HG03378 (cell line): ENCODE results near the gene WFIKKN1.

ENCODE experiments used
- ATAC-seq: cut with Tn5 transposase; IDR thresholded peaks from one replicate; pipeline ENCODE4 v1.9.1; 2021; ENCODE audit warnings: mild to moderate bottlenecking, moderate library complexity; ENCODE audit not compliant: unreplicated experiment

The WFIKKN1 gene, protein sequence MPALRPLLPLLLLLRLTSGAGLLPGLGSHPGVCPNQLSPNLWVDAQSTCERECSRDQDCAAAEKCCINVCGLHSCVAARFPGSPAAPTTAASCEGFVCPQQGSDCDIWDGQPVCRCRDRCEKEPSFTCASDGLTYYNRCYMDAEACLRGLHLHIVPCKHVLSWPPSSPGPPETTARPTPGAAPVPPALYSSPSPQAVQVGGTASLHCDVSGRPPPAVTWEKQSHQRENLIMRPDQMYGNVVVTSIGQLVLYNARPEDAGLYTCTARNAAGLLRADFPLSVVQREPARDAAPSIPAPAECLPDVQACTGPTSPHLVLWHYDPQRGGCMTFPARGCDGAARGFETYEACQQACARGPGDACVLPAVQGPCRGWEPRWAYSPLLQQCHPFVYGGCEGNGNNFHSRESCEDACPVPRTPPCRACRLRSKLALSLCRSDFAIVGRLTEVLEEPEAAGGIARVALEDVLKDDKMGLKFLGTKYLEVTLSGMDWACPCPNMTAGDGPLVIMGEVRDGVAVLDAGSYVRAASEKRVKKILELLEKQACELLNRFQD

DNA sequence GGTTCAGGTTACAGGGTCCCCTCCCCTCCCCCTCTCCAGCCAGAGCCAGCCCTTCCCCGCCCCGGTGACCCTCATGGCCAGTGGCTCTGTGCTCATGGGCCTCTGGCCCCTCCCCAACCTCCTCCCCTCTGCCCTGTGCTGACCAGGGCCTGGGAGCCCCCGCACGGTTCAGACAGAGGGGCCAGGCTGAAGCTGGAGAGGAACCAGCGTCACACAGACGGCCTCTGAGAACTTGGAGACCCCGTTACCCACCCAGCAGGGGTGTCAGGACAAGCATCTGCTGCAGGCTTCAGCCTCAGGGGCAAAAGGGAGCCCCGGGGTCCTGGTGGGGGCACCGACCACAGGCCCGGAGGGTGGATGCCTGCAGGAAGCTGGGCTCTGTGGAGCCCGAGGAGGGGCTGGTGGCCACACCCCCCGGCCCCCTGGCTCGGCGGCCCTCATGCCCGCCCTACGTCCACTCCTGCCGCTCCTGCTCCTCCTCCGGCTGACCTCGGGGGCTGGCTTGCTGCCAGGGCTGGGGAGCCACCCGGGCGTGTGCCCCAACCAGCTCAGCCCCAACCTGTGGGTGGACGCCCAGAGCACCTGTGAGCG, at the start of gene WFIKKN1:
Gene WFIKKN1 (plus strand): TSS at position 171 of the 591 bp plus-strand sequence. CDS start 269 bp downstream, at position 440.
- no peak for ATAC-seq

DNA sequence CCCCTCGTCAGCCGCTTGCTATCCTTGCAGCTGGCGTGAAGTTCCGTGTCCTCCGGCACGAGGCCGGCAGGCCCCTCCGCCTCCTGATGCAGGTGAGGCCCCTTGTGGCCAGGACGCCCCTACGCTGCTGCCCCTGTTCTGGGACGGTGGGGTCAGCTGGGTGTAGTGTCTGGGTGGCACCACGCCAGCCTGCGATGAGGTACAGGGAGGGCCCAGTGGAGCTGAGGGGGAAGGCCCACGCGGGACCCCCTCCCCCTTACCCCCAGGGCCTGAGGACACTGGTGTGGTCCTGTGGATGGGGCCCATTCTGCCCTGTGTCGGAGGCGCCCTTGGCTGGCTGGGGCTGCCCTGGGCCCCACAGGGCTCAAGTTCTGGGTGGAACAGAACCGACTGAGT, 48.6 kb upstream of the WFIKKN1 start:
- no peak for ATAC-seq

DNA sequence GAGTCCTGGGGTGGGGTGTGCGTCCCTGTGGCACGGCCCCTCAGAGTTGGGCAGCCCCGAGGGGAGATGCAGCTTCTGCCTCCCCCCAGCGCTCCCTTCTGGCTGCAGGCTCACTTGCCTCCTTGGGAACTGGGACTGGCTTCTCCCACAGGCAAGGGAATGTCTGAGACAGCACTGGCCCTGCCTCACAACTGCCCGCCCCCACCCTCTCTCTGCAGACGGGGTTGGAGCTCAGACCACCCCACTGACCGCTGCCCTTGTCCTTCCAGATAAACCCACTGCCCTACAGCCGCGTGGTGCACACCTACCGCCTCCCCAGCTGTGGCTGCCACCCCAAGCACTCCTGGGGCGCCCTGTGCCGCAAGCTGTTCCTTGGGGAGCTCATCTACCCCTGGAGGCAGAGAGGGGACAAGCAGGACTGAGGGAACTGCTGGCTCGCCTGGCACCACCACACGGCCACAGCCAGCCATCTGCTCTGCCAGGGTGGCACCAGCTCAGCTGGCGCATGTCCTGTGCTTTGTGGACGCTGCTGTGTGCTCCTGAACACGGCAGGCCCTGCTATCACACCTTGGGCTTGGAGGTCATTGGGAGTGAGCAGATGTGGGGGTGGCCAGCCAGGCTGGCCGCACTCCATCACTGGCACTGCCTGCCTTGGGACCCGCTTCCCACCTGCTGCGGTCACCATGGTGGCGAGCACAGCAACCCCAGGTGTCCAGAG, 48.0 kb upstream of the WFIKKN1 start:
- no peak for ATAC-seq

DNA sequence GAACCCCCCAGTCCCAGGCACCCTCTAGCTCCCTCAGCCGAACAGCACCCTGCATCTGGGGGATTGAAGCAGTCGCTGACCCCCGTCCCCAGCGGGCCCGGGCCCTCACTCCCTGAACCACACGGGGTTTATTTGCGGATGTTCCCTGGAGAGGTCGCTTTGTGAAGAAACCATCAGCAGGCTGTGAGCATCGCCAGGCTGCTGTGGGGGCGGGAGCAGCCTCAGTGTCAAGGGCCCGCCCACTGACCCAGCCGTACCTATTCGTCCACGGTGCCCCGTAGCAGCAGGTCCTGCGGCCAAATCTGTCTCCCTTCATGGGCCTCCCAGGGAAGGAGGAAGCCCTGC, 47.3 kb upstream of the WFIKKN1 start:
- no peak for ATAC-seq

DNA sequence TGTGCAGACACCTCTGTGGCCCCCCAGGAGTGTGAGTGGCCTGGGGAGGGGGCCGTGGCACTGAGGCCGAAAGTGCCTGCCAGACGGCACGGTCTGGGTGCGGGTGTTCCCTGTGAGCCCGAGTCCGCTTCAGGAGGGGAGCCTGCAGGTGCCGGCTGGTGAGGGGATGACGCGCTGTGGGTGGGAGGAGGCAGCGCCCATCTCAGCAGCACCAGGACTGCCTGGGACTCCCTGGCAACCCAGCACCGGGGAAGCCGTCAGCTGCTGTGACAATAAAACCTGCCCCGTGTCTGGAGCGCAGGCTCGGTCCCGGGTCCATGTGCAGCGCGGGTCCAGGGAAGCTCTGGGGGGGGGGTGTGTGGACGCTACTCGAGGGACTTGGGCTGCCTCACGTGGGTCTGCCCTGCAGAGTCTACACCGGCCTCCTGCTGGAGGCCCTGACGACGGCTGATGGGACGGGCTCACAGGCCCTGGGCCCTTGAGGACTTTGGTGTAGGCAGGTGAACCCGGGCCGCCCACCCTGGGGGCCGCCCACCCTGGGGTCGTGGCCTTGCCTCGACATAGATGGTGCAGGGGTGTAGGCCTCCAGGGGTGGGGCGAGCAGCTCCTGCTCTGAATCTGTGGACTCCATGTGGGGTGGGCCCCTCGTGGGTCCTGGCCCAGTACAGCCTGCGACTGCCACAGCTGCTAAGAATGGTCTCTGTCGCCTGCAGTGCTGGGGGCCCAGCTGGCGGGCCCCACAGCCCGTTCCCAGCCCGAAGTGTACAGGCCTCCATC, 46.8 kb upstream of the WFIKKN1 start:
- ATAC-seq = no peak

DNA sequence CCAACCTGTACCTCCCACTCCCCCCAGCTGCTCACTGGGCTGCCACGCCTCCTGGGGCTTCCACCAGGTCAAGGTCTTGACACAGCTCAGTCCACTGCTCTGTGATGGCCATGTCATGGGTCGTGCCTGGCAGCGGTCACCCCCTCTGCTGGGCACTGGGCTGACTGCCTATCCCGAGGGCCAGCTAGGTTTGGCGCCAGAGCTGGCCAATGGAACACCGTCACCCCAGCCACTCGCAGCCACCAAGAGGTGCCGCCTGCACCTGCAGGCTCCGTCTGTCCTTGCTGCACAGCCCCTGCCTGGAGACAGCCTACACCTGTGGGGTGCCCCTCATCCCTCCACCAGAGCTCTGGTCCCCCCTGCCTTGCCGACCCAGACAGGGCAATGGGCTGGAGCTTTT, 45.4 kb upstream of the WFIKKN1 start:
- ATAC-seq = no peak

DNA sequence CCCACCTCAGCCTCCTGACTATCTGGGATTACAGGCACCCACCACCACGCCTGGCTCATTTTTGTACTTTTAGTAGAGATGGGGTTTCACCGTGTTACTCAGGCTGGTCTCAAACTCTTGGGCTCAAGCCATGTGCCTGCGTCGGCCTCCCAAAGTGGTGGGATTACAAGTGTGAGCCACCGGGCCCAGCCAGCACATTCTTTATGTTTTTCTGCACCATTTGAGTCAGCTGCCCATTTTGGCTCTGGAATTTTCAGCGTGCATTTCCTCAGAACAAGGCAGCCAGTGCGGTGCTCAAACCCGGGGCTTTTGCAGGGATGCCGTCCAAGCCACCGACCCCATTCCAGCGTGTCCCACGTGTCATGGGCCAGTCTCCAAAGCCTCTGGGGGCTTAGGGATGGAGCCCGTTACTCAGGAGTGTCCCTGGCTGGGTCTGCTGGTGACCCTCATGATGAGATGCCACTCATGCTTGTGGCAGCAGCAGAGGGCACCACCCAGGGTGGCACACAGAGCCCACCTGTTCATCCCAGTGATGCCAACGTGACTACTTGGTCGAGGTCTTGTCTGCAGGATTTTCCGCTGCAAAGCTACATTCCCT, 44.6 kb upstream of the WFIKKN1 start:
- ATAC-seq = no peak

DNA sequence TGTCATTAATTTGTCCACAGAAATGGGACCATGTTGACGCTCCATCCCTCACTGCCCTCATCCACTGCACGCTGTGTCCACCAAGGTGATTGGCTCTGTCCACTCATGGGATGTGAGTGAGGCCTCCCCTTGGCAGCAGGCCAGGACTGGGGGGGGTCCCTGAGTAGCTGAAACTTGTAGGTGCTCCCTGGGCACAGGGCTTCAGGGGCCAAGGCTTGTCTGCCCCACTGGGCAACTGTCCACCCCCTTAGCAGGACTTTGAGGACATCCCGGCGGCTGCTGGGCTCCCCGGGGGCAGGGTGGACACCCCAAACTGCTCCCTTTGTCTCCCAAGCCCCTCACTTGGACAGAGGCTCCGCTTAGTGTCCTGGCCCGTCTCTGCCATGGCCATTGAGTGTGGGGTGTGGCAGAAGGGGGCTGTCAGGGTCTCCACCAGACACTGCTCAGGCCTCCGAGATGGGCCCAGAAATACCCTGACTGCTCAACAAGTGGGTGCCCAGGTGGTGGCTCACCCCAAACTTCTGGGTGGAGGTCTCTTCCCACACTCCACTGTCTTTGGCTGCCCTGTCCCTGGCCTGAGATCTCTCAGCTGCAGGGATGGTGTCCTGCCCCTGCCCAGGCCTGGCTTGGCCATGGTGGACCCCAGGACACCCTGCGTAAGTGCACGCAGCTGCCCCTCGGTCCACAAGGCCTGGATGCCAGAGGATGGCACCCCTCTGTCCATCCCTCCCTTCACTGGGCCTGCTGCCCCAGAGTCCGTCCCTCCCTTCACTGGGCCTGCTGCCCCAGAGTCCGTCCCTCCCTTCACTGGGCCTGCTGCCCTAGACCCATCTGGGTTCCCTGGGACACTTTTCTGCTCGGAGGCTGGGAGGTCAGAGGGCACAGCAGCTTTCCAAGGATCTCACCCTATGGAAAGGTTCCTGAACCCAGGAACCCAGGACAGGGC, 43.9 kb upstream of the WFIKKN1 start:
- no peak for ATAC-seq

DNA sequence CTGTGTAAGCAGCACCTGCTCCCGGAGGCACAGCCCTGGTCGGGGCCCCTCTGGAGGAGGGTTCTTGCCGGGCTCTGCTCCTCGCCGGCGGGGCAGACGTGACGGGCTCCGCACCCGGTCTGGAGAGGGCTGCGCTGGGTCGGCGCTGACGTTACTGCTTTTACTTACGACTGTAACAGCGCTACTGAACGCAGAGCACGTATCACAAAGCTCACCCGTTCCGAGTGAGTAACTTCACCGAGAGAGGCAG, 42.2 kb upstream of the WFIKKN1 start:
- ATAC-seq = peak; percentile 23

DNA sequence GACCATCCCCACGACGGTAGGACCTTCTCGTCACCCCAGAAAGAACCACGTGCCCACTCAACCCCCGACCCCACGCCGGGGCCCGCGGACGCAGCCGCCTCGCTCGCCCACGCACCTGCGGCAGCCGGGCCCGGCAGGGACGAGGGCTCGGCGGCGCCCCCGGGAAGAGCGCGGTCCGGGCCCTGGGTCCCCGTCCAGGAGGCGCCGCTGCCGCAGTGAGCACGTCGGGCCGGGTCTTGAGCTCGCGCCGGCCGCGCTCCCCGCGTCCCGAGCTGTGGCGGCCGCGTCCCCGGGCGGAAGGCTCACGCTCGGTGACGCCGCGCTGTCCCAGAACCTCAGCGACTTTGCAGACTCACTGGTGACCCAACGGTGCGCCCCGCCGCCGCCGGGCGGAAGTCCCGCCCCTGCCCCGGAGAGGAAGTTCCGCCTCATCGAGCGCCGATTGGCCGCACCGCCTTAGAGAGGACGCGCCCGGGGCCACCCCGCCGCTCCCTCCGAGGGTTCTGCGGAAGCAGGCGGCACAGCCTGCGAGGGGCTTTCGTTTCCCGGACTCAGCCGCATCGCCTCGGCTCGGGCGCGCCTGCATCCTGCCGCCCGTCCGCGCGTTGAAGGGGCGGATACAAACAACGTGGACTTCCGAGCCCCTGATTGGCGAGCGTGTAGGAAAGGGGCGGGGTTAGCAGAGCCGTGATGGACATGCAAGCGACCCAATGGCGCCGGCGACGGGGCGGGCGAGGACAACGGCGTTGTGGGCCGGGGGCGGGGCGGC, 41.7 kb upstream of the WFIKKN1 start:
- peak; percentile 71 for ATAC-seq

DNA sequence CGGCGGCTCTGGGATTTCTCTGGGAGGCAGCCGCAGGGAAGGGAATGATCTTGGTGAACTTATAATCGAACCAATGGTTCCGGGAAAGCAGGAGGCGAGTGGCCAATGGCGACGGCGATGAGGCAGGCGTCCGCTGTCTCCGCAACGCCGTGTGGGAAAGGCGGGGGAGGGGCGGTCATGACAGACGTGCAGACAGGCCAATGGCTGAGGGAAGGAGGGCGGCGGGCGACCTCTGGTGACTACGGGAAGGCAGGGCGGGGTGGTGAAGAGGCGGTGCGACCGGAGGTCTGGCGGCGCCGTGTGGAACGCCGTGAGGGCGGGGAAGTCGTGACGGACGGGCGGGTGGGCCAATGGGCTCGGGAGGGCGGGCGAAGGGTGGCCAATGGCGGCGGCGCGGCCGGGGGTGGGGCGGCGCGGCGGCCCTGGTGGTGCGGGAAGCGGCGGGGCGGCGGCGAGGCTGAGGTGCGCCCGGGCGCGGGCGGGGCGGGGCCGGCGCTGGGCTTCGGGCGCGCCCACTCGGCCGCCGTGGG, 41.1 kb upstream of the WFIKKN1 start, which contains the start of gene RAB40C:
Gene RAB40C (plus strand): TSS at position 409 of the 530 bp plus-strand sequence. CDS start 226 bp downstream, outside the sequence.
- ATAC-seq = peak; percentile 65

DNA sequence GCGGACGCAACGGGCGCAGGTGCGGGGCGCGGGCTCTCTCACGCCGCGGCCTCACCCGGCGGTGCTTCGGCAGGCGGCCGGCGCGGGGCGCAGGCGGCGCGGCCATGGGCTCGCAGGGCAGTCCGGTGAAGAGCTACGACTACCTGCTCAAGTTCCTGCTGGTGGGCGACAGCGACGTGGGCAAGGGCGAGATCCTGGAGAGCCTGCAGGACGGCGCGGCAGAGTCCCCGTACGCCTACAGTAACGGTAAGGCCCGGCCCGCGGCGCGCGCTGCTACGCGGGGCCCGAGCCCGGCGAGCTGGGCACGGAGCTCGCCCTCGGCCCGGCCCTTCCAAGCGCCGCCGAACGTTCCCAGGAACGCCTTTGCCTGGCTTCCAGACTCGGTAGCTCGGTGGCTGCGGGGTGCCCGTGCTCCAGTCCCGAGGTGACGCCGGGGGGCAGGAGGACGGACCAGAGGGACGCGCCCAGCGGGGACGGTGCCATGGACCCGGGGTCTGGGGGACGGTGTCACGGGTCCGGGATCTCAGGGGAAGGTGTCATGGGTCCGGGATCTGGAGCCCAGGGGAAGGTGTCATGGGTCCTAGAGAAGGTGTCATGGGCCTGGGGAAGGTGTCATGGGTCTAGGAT, 40.5 kb upstream of the WFIKKN1 start:
- no peak for ATAC-seq

DNA sequence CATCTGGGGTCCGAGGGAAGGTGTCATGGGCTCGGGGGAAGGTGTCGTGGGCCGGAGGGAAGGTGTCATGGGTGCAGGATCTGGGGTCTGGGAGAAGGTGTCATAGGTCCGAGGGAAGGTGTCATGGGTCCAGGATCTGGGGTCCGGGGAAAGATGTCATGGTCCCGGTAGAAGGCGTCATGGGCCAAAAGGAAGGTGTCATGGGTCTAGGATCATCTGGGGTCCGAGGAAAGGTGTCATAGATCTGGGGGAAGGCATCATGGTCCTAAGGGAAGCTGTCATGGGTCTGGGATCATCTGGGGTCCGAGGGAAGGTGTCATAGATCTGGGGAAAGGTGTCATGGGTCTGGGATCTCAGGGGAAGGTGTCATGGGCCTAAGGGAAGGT, 40.0 kb upstream of the WFIKKN1 start:
- ATAC-seq = no peak

DNA sequence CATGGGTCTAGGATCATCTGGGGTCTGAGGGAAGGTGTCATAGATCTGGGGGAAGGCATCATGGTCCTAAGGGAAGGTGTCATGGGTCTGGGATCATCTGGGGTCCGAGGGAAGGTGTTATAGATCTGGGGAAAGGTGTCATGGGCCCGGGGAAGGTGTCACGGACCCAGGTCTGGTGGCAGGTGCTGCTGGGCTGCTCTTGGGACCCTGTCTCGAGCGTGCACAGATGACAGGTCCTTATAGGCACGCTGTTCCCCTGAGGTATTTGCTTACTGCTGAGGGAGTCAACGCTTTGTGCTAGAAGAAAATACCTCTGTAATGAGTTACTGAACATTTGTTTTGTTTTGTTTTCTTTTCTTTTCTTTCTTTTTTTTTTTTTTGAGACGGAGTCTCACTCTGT, 39.6 kb upstream of the WFIKKN1 start:
- ATAC-seq = no peak

DNA sequence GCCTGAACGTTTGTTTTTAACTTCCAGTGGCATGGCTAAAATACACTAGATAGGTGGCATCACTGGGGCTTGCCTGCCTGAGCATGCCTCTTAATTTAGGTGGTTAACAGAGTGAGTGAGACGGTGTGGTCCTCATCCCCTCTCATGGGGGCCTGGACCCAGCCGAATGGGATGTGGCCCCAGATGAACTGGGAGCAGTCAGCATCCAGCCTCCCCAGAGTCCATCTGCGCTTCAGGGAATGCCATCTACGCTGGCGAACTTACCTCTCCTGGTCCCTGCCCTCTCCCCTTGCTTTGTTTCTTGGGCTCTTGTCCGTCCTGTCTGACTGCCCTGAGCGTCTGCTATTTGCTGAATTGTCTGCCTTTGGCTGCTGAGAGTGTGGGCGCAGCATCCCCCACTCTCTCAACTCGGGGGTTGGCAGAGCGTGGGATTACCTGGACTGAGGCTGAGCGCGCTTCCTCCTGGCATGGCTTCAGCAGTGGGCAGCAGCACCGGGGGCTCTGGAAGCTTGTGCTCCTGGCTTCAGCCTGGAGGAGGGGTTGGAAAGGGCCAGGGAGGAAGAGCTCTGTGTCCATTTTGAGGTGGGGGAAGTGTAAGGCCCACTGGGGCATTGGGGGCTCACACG, 38.8 kb upstream of the WFIKKN1 start:
- no peak for ATAC-seq

DNA sequence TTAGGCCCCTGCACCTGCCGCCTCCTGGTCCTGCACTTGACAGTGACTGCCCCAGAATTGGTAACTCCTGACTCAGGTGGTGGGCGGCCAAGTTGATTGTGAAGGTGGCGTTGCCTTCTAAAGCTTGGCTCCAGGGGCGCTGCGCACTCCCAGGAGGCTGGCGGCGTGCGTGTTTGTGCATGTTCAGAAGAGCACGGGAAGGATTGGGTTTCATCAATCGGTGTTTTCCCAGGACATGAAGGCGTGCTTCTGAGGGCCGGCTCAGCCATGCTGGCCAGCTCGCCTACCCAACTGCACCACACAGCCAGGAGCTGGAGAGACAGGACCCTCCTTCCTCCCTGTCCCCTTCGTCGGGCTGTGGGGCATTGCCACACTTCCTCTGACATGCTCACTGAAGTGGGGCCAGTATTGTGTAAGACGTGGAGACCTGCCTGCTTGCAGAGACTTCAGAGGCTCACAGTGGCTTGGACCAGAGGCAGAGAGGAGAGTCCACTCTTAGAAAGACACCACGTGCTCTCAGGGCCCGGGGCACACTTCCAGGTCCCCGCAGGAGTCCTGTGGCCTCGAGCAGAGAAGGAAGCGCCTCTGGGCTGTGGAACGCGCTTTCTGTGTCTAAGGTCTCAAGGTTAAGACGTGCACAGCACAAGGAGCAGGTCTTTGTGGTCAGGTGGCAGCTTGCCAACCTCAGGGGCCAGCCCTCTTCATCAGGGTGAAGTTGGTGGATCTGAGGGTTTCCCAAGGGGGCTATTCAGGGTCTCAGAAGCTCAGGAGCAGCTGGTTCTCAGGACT, 38.1 kb upstream of the WFIKKN1 start:
- no peak for ATAC-seq

DNA sequence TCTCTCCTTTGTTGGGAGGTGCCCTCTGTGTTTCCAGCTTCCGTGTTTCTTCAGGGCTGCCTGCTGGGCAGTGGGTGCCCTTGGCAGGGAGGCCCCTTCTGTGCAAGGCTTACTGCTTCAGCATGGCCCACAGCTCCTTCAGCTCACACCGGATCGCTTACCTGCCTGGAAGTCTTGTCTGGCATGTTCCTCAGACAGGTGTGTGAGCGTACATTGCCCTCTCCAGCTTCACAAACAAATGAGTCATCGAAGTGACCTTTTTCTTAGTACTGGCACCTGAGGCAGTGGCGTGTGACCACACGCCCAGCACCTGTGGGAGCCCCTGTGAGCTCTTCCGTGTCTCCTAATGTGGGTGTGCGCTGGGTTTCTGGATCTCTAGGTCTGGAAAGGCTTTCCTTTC, 37.4 kb upstream of the WFIKKN1 start:
- no peak for ATAC-seq
